HG03064 (cell line): ENCODE results near the gene DLGAP1.

Experiments used
- ATAC-seq: cut with Tn5 transposase; IDR thresholded peaks from one replicate; pipeline ENCODE4 v1.9.1; 2021; ENCODE audit warnings: low read depth; ENCODE audit not compliant: unreplicated experiment

DLGAP1 gene

DNA sequence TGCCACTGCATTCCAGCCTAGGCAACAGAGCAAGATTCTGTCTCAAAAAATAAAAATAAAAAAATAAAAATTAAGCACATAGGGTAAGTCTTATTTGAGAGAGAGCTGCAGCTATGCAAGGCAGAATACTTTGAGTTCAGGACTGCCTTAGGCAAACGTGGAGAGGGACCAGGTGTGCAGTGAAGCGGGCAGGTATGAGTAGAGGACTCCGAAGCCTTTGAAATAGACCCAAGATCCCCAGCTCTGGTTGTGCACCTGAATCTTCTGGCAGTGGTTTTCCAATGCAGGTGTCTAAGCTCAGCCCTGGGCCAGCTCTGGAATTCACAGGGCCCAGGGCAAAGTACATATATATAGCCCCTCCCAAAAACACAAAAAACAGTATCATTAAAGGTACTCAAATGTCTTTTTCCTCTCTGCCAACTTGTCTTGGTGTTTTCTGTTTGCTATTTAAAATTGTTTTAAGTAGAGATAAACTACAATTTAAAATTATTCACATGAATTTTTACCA, 983.9 kb downstream of the DLGAP1 start:
- ATAC-seq: no peak

DNA sequence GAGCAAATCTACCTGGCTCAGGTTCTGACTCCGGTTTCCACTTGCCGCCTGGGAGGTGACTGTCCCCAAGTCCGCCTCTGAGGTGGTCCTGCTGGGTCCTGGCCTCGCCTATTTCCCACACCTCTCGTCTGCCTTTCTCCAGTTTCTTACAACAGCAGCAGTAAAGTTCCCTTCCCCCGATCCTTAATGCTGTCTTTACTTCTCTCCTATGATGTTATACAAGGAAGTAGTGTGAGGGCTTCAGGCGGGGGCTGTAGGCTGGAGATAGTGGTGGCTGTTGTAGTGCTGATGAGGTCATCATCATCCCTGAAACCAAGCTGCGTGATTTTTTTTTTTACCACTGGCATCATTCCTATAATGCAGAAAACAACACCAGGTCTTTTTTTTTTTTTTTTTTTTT, 986.3 kb downstream of the DLGAP1 start:
- no peak for ATAC-seq

DNA sequence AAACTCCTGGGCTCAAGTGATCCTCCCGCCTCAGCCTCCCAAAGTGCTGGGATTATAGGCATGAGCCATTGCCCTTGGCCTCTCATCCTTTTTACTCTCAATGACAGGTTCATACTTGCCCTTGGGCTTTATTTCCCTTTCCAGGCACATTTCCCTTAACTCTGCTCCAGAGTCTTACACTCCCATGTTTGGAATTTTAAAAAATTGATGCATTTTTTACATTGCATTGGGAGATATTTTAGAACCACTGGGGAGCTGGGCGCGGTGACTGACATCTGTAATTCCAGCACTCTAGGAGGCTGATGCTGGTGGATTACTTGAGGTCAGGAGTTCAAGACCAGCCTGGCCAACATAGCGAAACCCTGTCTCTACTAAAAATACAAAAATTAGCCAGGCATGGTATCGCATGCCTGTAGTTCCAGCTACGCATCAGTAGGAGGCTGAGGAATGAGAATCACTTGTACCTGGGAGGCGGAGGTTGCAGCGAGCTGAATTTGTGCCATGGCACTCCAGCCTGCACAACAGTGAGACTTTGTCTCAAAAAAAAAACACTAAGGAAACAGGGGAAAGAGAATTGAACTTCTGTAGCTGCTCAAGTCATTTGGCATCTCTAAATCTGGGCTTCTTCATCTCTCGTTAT, 986.9 kb downstream of the DLGAP1 start:
- ATAC-seq: no peak

DNA sequence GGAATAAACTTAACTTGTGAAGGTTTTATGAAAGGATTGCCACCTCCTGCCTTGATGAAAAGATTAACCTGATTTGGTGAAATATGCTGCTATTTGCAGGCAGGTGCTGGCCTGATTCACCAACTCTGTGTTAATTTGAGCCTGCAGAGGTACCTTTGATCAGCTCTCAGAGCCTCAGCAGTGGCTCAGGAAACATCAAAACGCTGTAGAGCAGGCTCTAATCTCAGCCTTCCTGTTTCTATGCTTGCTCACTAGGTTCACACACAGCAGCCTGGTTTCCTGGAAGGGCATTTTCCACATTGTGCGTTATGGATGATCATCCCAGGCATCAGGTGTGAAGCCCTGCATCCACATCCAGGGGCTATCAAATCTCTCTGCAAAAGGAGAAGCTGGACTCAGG, 988.2 kb downstream of the DLGAP1 start:
- ATAC-seq: no peak

DNA sequence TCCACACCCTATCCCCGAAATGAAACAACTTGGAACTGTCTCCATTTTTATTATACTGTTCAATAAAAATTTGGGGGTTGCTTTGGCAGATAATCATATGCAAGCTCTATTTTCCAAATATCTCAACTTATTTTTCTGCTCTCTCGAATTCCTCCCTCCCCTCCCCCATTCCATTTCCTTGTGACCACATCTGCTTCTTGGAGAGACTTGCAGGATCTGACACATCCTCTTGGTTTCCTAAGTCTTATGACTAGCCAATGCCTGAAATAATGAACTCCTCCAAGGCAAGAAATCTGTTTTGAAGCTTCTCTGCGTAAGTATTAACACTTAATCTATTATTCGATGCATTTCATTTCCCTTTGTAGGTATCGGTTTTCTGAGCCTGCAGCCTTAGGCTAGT, 989.1 kb downstream of the DLGAP1 start:
- no peak for ATAC-seq

DNA sequence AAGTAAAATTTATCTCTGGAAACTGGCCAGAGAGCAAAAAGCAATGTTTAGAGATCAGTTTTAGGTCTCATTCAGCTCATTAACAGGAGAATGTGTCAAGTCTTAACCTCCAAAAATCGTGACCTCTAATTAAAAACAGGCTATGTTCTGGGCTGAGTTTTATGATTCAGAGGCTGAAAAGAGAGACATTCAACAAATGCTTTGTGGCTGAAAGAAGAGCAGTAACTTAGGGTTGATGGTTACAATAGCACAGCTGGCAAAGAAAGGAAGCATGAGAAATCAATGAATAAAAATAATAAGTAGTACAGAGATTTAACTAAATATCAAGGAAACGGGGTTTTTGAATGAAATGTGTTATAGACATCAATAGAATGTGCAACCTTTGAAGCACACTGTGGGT, 992.1 kb downstream of the DLGAP1 start:
- ATAC-seq: no peak

DNA sequence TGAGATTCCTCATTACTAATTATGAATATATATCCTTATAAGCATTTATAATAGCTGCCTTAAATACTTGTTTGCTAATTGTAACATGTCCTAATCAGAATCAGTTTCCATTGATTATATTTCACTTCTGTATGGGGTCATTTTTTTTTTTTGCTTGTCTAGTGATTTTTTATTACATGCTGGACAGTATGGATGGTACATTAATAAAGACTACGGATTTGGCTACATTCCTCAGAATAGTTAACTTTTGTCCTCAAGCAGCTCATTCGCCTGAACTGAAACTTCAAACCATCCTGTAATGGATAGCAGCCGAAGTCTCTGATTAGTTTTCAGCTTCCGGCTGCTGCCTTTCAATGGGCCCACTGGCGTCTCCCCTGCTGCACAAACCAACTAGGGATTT, 993.4 kb downstream of the DLGAP1 start:
- no peak for ATAC-seq

DNA sequence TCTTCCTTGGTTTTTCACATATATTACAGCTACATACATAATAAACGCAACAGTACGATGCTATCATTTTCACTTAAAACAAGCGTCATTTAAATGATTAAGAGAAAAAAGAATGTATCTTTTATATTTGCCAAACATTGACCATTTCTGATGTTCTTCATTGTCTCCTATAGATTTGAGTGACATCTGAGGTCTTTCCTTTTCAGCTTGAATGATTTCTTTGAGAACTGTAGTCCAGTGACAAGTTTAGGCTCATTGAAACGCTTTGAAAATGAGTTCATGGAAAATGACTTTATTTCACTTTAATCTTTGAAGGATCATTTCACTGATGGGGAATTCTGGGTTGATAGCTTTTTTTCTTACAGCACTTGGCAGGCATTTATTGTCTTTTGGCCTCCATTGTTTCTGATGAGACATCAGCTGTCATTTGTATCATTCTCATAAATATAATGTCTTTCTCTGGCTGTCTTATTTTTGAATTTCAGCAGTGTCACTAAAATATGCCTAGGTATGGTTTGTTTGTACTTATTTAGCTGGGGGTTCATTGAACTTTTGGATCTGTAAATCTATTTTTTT, 994.2 kb downstream of the DLGAP1 start:
- no peak for ATAC-seq

DNA sequence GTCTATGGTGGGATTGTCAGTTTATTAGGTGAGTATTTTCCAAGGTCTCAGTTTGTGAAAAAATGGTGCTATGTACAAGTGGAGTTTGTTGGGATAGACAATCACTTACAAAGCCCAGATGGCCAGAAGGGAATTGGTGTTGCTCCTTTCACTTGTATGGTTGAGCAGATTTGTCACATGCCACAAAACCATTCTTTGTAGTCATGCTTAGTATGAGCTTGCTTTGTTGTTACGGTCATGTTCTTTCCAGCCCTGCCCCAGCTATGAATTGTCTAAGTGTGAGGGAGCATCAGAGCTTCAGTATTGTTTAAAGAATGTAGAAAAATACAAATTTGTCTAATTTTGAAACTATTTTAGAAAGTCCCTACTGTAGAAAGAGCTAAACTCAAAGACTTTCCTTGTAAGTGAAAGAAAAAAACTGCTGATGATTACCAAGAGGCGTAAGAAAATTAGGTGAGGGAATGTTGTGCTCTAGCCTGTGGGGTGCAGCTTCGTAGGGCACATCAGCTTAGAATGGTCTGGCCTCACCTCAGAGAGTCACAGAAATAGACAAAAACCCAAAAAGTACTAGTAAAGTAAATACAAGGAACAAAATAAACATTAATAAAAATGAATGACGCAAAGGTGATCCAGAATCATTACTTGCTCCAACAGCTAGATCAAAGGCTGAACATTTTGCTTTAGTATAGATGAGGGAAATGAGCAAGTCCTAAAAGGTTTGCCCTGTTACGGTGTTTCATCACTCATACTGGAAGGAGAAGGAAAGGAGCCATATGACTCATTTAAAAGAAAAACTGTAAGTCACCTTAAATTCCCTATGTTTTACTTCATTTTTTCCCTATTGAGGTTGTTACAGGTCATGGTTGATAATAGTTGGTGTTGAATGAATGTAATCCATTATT, 995.9 kb downstream of the DLGAP1 start:
- no peak for ATAC-seq

DNA sequence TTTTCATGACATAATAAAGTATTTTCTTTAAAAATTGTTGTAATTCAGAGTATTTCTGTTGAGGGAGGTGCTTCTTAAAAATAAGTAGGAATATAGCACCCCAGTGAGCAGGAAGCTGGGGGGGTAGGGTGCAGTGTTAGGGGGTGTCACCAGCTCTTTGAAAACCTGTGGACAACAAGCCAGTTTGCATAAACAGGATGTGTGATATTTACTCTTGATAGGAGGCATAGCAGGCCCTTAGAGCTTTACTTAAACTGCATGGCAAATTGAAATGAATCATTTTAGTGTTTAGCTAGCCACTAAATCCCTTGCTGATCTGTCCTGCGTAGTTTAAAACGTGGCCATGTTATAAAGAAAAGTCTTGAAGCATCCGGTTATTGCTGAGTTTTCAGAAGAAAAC, 996.7 kb downstream of the DLGAP1 start:
- no peak for ATAC-seq

DNA sequence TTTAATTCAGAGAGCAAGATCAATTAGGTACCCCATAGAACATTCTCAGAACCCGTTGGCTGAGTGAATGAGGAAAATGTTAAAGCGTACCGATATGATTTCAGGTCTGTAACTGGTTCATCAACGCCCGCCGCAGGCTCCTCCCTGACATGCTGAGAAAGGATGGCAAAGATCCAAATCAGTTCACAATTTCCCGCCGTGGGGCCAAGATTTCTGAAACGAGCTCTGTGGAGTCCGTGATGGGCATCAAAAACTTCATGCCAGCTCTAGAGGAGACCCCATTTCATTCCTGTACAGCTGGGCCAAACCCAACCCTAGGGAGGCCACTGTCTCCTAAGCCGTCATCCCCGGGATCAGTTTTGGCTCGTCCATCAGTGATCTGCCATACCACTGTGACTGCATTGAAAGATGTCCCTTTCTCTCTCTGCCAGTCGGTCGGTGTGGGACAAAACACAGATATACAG, 997.8 kb downstream of the DLGAP1 start:
- no peak for ATAC-seq

DNA sequence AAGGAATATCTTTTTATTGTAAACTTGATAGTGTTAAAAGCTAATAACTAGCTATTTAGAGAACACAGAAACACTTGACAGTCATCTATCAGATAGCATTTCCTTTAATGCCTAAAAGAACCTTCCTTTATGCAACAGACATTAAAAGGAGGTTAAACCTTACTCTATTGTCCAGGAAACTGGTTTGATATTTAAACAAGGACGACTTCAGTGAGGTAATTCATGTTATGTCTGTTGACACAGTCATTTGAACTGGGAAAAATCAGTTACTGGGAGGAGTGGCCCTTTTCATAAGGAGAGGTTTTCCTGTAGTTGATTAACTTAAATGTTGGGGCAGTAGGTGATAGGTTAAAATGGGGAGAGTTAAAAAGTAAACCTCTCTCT, 998.4 kb downstream of the DLGAP1 start:
- no peak for ATAC-seq

DNA sequence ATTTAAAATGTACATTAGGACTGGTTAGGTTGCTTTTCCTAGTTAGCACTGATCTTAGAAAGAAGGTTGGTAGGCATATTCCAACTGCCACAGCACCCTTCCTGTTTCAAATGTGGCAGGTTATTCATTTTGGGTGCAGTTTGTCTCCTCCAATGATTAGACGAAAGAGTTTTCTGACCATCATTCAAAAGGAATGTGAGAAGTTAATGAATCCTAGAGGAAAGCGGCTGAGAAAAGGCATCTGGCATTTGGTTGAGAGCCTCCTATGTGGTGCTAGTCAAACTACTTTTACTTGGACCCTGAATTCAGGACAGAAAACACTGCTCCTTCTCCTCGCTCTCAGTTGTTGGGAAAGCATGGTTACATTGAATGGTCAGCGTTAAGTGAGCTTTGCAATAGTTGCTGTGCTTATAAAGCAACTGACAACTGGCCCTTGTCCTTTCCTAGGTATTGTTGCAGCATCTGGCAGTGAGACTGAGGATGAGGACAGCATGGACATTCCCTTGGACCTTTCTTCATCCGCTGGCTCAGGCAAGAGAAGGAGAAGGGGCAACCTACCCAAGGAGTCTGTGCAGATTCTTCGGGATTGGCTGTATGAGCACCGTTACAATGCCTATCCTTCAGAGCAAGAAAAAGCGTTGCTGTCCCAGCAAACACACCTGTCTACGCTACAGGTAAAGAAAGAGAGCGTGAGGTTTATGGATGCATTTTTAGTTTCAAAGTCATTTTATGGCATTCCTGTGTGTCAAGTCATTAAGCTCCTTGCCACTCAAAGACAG, 999.0 kb downstream of the DLGAP1 start:
- no peak for ATAC-seq

DNA sequence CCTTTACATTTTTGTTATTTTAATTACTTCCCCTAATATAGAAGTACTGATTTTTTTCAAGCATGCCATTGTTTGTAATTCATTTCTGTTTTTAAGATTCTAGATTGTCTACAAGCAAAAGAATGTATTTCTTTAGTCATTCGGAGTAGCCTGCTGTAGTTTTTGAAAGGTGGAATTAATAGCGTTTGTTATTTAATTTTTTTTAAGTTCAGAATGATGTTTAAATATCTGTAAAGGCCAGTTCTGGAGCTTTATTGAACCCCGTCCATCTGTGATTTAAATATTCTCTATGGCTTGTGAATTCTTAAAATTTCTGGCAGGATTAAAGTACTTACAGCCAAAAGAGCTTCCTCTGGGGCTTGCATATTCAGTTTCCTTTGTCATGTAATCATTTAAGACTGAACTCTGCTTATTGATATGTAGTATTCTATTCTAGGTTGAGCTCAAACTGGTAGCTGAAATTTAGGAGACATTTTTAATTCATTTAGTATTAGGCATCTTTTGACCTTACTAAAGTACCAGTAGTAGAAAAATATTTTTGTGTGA, 999.9 kb downstream of the DLGAP1 start:
- ATAC-seq: no peak

DNA sequence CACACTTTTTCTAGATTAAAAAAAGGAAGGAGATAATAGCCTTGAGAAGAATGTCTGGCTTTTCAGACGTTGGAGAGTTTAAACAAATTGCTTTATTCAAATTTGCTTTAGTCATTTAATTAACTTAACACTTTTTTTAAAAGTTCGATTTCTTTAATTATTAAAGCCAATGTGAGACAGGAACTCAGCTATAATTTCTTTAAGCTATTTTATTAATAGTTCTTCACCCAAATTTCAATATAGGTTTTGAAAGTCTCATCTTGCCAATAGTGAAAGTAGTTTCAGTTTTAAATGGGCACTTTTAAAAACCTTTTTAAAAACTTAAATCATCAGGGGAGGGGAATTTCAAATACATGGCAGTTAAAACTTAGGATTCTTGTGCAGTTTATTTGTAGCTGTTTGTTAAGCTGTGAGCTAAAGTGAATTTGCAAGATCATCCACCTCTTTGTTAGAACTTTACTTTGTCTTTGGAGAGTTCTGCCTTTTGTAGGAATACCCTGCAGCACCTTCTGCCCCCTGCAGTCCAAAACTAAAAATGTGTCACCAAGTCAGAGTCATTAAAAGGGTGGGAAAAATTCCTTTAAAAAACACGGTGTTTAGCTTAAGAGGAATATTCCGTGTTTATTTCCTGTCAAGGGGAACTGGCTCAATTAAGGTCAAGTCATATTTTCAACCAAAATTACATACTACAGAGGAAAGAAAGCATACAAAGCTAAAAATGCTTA, 1000.6 kb downstream of the DLGAP1 start:
- ATAC-seq: no peak

DNA sequence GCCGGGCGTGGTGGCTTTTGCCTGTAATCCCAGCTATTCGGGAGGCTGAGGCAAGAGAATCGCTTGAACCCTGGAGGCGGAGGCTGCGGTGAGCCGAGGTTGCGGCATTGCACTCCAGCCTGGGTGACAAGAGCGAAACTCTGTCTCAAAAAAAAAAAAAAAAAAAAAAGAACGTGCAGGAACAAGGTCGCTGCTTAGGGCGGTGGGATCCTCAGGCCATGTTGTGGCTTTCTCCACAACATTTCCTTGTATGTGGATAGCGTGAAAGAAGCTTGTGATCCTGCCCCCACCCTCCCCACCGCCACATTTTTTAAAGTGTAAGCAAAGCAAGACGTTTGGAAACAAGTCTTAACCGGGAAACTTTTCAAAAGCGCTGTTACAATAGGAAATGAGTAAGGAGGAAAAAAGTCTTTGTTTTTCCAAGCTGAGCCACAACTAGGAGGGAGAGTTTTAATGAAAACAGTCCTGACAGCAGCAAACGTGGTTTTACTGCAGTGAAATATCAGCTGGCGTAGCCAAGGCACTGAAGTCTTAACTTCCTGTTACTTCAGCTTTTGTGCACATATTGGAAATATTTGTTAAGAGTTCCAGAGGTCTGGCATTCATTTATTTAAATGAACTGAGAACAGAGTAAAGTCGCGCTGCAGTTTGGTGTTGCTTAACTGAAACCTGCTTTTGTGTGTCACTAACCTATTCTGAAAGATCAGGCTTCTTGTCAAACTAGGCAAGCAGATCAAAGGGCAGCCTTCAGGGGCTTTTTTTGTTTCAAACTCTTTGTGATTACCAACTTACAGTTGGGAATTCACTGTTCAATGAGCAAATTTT, 1001.4 kb downstream of the DLGAP1 start:
- ATAC-seq: peak; percentile 33

DNA sequence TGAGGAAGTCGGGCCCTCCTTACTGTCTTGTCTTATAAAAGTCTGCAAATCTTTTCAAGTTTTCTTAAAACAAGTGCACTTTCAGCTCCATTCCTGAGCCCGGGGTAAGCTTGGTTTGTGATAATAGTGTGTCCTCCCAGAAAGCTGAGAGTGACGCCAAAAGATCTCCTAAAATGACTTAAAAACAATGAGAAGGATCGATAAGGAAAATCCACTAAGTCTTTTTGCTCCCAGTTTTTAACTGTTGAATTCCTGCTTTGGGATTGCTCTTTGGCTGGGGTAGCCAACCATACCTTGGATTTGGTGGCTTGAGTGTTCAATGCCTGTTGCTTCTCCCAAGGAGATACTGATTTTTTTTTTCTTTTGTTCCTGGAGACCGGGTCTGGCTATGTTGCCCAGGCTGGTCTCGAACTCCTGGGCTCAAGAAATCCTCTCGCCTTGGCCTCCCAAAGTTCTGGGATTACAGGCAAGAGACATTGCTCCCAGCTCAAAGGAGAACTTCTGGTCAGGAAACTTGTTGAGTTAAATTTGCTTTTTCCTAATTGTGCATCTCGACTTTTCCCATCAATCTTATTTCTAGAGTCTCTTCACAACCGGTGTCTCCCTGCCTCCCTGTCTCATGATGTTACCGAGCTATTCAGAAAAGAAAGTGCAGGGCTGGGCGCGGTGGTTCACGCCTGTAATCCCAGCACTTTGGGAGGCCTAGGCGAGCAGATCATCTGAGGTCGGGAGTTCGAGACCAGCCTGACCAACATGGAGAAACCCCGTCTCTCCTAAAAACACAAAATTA, 1002.2 kb downstream of the DLGAP1 start:
- ATAC-seq: no peak
